GM12874 (cell line): Measurements from ENCODE around the gene PCIF1.

ENCODE experiments used
- CTCF ChIP-seq: IDR thresholded peaks from 2 replicates; pipeline ENCODE4 v1.5.1; 2011; ENCODE audit warnings: low read depth, mild to moderate bottlenecking, control low read depth, low read length, moderate library complexity; ENCODE audit not compliant: insufficient read depth

Gene PCIF1

GRCh38 chr20:45994761-45995493, 60.4 kb downstream of the PCIF1 start:
- TF ChIP-seq CTCF: no peak

- no peak for TF ChIP-seq CTCF
Observed at GRCh38 chr20:45997187-45997586, 62.7 kb downstream of the PCIF1 start.
